CD4-positive, alpha-beta T cell treated with Interleukin-10 for 1 hour (primary cell): ENCODE measurements around the gene GNB5.

Experiments
- DNase-seq: peaks from one replicate; pipeline ENCODE4 v3.0.0-alpha.2; 2020

GNB5 gene

GRCh38 chr15:52139599-52140462, 51.4 kb downstream of the GNB5 start:
- DNase-seq = peak; percentile 66

- DNase-seq = peak; percentile 6
These were observed 53.5 kb downstream of the GNB5 start for GRCh38 chr15:52137432-52138357.

GRCh38 chr15:52136442-52136980, 54.7 kb downstream of the GNB5 start:
- DNase-seq = no peak

- DNase-seq = no peak
These were observed 56.6 kb downstream of the GNB5 start for GRCh38 chr15:52134502-52135144.

GRCh38 chr15:52133510-52134220, 57.5 kb downstream of the GNB5 start:
- no peak for DNase-seq

- DNase-seq = no peak
These were observed 59.1 kb downstream of the GNB5 start for GRCh38 chr15:52132066-52132465.

- no peak for DNase-seq
These were observed 62.6 kb downstream of the GNB5 start for GRCh38 chr15:52128568-52128967.

- no peak for DNase-seq
These were observed 66.8 kb downstream of the GNB5 start for GRCh38 chr15:52124270-52124880.

- no peak for DNase-seq
These were observed 69.3 kb downstream of the GNB5 start for GRCh38 chr15:52121896-52122295.

GRCh38 chr15:52121006-52121405, 70.2 kb downstream of the GNB5 start:
- no peak for DNase-seq

- DNase-seq = no peak
These were observed 70.7 kb downstream of the GNB5 start for GRCh38 chr15:52120488-52120887.

GRCh38 chr15:52118969-52119749, 72.0 kb downstream of the GNB5 start:
- DNase-seq = no peak

GRCh38 chr15:52117549-52117948, 73.6 kb downstream of the GNB5 start:
- no peak for DNase-seq

GRCh38 chr15:52115598-52116427, 75.4 kb downstream of the GNB5 start:
- no peak for DNase-seq

GRCh38 chr15:52114261-52115055, 76.7 kb downstream of the GNB5 start:
- no peak for DNase-seq

GRCh38 chr15:52113708-52114107, 77.5 kb downstream of the GNB5 start:
- DNase-seq = no peak

GRCh38 chr15:52113235-52113634, 78.0 kb downstream of the GNB5 start:
- no peak for DNase-seq

- DNase-seq = peak; percentile 40
These were observed 78.9 kb downstream of the GNB5 start for GRCh38 chr15:52112203-52112750.
